ENCODE results near the gene SEMA5A. TPM values are rescaled to one million over a fixed set of nuclear protein-coding genes. Genes with fewer than 3 reads are reported as not detected.

Gene SEMA5A
- total RNA-seq, 4 donors from 2014 or later = 0.46 to 3.2 (median 1.7) TPM

DNA sequence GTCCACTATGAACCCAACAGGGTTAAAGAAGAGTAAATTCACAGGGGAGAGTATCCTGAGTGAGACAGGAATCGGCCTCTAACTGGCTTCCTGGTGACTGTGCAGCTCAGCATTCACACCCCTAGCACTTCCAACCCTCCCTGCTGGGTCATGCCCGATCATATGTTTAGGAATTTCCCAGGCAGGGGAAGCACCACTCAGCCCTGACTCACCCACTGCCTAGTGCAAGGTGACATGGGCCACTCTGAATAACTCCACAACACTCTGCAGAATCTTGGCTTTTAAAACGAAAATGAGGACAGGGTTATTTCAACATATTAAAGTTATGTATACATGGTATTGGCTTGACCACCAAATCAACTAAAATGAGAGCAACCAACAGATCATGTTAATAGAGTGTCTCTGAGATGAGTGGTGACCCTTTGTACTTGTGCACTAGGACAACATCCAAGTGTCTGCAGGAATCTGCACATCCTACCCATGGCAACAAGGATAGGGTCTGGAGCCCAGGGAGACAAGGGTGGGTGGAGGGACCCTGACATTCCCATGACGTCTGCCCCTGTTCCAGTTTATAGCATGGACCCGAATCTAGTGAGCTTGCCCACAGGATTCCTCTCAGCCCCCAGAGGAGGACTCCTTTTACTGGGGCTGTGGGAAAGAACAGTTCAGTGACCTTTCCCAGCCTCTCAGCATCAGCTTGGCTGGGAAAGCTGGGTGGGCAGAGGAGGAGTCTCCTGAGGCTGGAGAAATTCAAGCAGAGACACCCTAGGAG lies 485.8 kb downstream of the SEMA5A start:
- H3K9me3 ChIP-seq = no peaks in the 10 kb centered on the region
- intact Hi-C loops (cut with DNase I; ENCODE audit: low total_unique reads) = no loop called here
- no peaks in the 10 kb centered on the region for H3K4me1 ChIP-seq
- TF ChIP-seq CTCF (IDR thresholded peaks at IDR 0.05 in 4 of 5, conservative IDR thresholded peaks at IDR 0.05 in 1 of 5) (no peak), POLR2A (IDR thresholded peaks at IDR 0.05) (no peak)
- no peaks in the 10 kb centered on the region for H3K27me3 ChIP-seq
- no peak overlapping the region for H3K4me3 ChIP-seq
- DNase-seq = no peak
- no peaks in the 10 kb centered on the region for H3K36me3 ChIP-seq
- H3K27ac ChIP-seq = peak overlapping the region in 3 of 4 donors; percentile 1 to 62 (median 33)
- peak; percentile 42 to 64 for ATAC-seq
- in situ Hi-C loops (cut with MboI; ENCODE audit: low sequenced_read_pairs in 4 of 4) = no loop called here

DNA sequence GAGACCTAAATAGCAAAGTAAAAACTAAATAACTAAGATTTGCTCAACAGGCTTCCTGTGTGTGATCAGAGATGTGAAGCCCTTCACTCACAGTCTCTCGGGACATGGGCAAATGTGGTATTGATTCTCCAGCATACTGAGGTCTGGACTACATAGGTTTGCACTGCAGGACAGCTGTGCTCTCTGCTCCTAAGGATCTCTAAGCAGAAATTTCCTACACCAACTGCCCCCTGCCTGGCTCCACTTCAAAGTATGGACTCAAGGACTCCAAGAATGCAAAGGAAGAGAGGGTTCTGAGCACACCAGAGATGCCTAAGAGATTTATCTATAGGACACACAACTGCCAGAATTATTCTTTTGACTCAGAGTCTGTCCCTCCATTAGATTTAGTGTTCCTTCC lies 487.2 kb downstream of the SEMA5A start:
- H3K27ac ChIP-seq = no peak overlapping the region
- no peaks in the 10 kb centered on the region for H3K9me3 ChIP-seq
- TF ChIP-seq CTCF (IDR thresholded peaks at IDR 0.05 in 4 of 5, conservative IDR thresholded peaks at IDR 0.05 in 1 of 5) = no peak
- TF ChIP-seq POLR2A (IDR thresholded peaks at IDR 0.05) = no peak
- in situ Hi-C loops (cut with MboI; ENCODE audit: low sequenced_read_pairs in 4 of 4) = no loop called here
- no peaks in the 10 kb centered on the region for H3K36me3 ChIP-seq
- H3K4me3 ChIP-seq = no peak overlapping the region
- H3K27me3 ChIP-seq = no peaks in the 10 kb centered on the region
- no peaks in the 10 kb centered on the region for H3K4me1 ChIP-seq
- intact Hi-C loops (cut with DNase I; ENCODE audit: low total_unique reads) = no loop called here
- ATAC-seq = no peak
- no peak for DNase-seq

- H3K36me3 ChIP-seq = no peaks in the 10 kb centered on the region
- in situ Hi-C loops (cut with MboI; ENCODE audit: low sequenced_read_pairs in 4 of 4) (no loop called here), intact Hi-C loops (cut with DNase I; ENCODE audit: low total_unique reads) (no loop called here)
- H3K27me3 ChIP-seq = no peaks in the 10 kb centered on the region
- DNase-seq = no peak
- no peak for ATAC-seq
- no peaks in the 10 kb centered on the region for H3K4me1 ChIP-seq
- no peaks in the 10 kb centered on the region for H3K9me3 ChIP-seq
- H3K27ac ChIP-seq = no peak overlapping the region
- no peak for TF ChIP-seq POLR2A (IDR thresholded peaks at IDR 0.05)
- no peak for TF ChIP-seq CTCF (IDR thresholded peaks at IDR 0.05 in 4 of 5, conservative IDR thresholded peaks at IDR 0.05 in 1 of 5)
- H3K4me3 ChIP-seq = no peak overlapping the region
Measured at GRCh38 chr5:9058161-9058560, 487.7 kb downstream of the SEMA5A start.

DNA sequence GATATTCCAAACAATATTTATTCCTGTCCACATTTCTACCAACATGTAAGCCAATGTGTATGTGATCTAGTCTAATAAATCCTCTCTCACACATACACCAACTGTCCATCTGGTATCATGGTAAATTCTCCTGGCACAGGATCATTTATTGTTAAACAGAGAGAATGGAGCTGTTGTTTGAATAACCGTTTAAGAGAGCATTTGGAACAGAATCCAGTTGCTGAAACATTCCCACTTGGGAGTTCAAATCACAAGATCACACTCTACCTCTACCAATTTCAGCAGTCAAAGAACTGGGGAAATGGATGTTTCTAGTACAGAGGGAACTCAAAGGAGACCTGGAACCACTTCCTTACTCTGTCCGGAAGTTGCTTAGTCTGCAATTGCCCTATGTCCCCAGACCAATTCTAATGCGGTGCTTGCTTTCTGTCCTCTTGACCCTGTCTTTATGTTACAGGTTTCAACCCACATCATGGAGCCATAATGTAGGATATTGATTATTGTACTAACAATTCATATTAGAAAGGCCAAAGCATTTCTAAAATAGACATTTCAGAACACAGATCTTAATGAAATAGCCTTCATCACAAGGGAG lies 488.4 kb downstream of the SEMA5A start:
- ATAC-seq = no peak
- DNase-seq = no peak
- no peaks in the 10 kb centered on the region for H3K36me3 ChIP-seq
- no peak overlapping the region for H3K27ac ChIP-seq
- intact Hi-C loops (cut with DNase I; ENCODE audit: low total_unique reads) = no loop called here
- TF ChIP-seq CTCF (IDR thresholded peaks at IDR 0.05 in 4 of 5, conservative IDR thresholded peaks at IDR 0.05 in 1 of 5) (no peak), POLR2A (IDR thresholded peaks at IDR 0.05) (no peak)
- H3K27me3 ChIP-seq = no peaks in the 10 kb centered on the region
- in situ Hi-C loops (cut with MboI; ENCODE audit: low sequenced_read_pairs in 4 of 4) = no loop called here
- H3K4me1 ChIP-seq = no peaks in the 10 kb centered on the region
- H3K9me3 ChIP-seq = no peaks in the 10 kb centered on the region
- H3K4me3 ChIP-seq = no peak overlapping the region

Measured in gastrocnemius medialis (tissue), 4 donors.